Neural cell (in vitro differentiated cells): ENCODE results near the gene NCAPD2.

Experiments used
- EP300 ChIP-seq: fragments of 450-650 bp; conservative IDR thresholded peaks from 2 replicates; pipeline ENCODE4 v1.6.1; 2014; ENCODE audit warnings: antibody characterized with exemption, mild to moderate bottlenecking, moderate library complexity; ENCODE audit not compliant: poor library complexity, severe bottlenecking
- POLR2AphosphoS5 ChIP-seq: IDR thresholded peaks from 2 replicates; pipeline ENCODE4 v1.6.1; 2012
- SMC3 ChIP-seq: fragments of 450-650 bp; conservative IDR thresholded peaks from 2 replicates; pipeline ENCODE4 v1.6.1; 2014; ENCODE audit warnings: antibody characterized with exemption, mild to moderate bottlenecking, moderate library complexity; ENCODE audit not compliant: poor library complexity
- TF ChIP-seq, protein P1 (sequence below): fragments of 450-650 bp; IDR thresholded peaks from 2 replicates; pipeline ENCODE4 v1.5.1; 2014; ENCODE audit warnings: antibody characterized with exemption, mild to moderate bottlenecking, moderate library complexity; ENCODE audit not compliant: poor library complexity, severe bottlenecking

DNA sequence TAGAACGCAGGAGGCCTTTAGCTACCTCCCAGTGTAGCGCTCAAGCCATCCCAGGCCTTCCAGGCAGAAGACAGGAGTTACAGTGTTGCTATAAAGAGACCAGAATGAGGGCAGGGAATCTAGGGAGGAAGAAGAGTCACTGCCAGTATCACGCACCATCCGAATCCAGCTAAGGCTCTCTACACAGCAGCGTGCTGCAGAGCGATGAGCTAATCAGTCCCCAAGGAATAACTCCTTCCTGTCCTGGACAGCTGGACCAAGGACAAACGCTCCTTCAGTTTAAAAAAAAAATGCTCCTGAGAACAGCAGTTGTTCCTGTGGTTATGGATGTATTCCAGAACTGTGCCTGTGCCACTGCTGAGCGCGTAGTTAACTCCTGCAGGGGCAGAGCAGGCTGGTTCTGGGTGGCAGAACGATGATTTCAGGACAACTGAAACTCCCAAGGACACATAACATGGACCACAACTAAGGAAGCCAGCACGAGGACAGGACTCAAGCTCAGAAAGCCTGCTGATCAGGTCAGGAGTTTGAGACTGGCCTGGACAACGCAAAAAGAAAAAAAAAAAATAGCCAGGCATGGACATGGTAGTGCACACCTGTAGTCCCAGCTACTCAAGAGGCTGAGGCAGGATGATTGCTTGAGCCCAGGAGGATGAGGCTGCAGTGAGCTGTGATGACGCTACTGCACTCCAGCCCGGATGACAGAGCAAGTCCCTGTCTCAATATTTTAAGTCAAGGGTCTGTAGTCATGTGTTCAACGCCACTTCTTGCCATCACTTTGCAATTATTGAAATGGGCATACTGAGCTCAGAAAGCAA lies 59.4 kb downstream of the NCAPD2 start:
- TF ChIP-seq, protein P1, sequence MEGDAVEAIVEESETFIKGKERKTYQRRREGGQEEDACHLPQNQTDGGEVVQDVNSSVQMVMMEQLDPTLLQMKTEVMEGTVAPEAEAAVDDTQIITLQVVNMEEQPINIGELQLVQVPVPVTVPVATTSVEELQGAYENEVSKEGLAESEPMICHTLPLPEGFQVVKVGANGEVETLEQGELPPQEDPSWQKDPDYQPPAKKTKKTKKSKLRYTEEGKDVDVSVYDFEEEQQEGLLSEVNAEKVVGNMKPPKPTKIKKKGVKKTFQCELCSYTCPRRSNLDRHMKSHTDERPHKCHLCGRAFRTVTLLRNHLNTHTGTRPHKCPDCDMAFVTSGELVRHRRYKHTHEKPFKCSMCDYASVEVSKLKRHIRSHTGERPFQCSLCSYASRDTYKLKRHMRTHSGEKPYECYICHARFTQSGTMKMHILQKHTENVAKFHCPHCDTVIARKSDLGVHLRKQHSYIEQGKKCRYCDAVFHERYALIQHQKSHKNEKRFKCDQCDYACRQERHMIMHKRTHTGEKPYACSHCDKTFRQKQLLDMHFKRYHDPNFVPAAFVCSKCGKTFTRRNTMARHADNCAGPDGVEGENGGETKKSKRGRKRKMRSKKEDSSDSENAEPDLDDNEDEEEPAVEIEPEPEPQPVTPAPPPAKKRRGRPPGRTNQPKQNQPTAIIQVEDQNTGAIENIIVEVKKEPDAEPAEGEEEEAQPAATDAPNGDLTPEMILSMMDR: no peak
- TF ChIP-seq POLR2AphosphoS5 (no peak), EP300 (no peak), SMC3 (no peak)
